HG03575 (cell line): ENCODE results near the gene ZNF799.
"Not testable (repeated sequence)": the region's sequence is repeated elsewhere in the genome, so short reads cannot be mapped to it uniquely, and the experiment has no call there.

Experiments used
- ATAC-seq: cut with Tn5 transposase; IDR thresholded peaks from one replicate; pipeline ENCODE4 v1.9.1; 2021; ENCODE audit not compliant: unreplicated experiment, insufficient number of reproducible peaks, low FRiP score; ENCODE audit errors: extremely low read depth

ZNF799 gene

DNA sequence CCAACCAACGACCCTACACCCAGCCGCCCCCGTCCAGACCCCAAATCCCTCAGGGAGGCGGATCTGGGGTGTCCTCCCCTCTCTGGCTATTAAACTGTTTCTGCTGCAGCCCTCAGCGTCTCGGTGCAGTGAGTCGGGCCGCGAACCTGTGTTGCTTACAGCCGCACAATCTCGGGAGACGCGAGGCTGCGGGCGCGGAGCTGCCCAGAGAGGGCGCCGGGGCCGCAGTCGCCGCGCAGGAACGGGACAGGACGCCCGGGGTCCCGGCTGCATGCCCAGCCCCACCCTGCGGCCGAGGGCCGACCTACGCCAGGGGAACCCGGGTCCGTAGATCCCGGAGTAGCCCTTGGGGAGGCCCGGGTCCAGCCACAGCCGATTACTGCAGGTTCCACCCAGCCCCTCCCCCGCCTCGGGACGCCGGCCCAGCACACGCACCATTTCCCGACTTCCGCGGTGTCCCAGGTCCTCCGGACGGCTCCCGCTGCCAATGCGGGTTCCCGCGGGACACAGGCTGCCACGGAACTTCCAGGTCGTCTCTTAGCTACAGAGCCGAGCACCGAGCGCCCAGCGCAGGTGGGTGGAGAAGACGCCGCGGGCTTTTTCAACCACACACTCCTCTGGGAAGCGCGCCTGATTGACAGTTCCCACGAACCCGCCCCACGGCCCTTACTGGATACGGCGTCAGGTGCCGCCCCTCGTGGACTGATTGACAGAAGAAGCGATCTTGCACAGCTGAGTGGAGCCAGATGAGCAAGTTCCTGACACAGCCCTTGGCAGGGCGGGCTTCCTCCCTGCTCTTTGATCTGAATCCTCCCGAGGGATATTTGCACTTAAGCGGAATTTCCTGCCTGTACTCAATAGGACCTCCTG lies at the start of gene ZNF799:
TSS of gene ZNF799 (minus strand) at position 639 of the 870 bp plus-strand sequence. CDS start at position 438, 201 bp downstream.
- no peak for ATAC-seq

DNA sequence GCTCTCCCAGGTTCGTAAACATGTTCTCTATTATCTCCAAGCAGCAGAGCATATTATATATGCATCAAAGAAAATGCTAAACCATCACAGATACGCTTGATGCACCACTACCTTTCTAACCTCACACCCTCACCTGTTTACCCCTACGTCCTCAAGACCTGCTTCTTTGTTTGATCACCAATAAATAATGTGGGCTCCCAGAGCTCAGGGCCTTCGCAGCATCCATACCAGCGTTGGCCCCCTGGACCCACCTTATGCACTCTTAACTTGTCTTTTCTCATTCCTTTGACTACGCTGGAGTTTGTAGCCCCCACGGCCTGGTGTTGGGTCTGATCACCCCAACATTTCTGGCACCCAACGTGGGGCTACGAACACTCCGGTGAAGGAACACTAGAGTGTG lies 49.8 kb upstream of the ZNF799 start:
- no peak for ATAC-seq

GRCh38 chr19:12448808-12449207 lies 47.7 kb upstream of the ZNF799 start:
- no peak for ATAC-seq

GRCh38 chr19:12440541-12441316 lies 39.7 kb upstream of the ZNF799 start, which contains the start of gene ZNF443:
ZNF443 (minus strand) TSS chr19:12441021; CDS start chr19:12440914, 107 bp downstream.
- peak; percentile 87 for ATAC-seq

DNA sequence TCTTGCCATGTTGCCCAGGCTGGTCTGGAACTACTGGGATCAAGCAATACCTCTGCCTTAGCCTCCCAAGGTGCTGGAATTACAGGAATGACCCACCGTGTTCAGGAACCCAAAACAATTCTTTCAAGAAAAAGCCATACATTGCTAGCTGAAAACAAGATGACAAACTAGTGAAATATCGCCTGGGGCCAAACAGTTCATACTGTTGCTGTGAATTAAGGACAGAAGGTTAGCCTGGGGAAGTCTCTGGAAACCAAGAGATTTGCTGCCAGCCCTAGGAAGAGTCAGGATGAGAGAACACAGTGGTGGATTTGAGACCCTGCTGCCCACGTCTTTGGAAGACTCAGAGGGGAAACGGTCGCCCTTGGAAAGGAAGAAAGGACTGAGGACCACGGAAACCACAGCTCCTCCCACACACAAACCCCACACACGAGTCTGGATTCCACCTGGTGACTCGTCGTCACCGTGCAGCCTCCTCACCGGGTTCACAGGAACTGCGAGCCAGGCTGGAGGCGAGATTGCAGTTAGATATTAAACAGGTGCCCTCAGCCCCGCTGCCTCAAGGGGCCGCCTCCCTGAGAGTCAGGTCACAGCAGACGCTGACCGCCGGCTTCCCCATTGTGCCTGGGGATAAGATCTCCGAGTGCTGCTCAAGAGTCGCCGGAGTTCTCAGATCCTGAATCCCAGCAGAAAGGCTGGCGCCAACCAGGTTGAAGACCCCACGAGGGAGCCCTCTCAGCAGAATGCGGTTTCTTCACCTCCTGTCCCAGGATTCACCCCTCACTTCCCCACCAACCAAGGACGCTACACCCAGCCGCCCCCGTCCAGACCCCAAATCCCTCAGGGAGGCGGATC lies 38.8 kb upstream of the ZNF799 start:
- not testable (repeated sequence) for ATAC-seq

DNA sequence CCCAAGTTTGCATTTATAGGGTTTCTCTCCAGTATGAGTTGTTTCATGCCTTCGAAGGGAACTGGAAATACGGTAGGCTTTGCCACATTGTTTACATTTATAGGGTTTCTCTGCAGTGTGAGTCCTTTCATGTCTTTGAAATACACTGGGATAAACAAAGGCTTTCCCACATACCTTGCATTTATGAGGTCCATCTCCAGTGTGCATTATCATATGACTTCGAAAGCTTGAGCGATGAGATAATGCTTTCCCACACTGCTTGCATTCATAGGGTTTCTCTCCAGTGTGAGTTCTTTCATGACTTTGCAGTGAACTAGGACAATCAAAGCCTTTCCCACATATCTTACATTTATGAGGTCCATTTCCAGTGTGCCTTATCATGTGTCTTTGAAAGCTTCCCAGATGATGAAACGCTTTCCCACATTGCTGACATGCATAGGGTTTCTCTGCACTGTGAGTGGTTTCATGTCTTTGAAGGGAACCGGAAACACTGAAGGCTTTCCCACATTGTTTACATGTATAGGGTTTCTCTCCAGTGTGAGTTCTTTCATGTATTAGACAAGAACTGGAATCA lies 29.7 kb upstream of the ZNF799 start:
- not testable (repeated sequence) for ATAC-seq

DNA sequence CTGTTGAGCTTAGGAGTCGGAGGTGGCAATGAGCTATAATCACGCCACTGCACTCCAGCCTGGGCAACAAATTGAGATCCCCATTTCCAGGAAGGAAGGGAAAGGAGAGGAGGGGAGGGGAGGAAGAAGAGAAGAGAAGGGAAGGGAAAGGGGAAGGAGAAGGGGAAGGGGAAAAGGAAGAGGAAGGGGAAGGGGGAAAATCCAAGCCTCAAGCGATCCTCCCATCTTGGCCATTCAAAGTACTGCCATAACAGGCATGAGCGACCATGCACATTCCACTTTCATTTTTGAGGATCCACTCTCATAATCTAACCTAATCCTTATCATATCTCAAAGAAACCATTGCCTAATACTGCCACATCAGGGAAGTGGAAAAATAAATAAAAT lies 24.8 kb upstream of the ZNF799 start:
- ATAC-seq, result no peak

GRCh38 chr19:12425236-12425887 lies 24.3 kb upstream of the ZNF799 start:
- ATAC-seq, result no peak

DNA sequence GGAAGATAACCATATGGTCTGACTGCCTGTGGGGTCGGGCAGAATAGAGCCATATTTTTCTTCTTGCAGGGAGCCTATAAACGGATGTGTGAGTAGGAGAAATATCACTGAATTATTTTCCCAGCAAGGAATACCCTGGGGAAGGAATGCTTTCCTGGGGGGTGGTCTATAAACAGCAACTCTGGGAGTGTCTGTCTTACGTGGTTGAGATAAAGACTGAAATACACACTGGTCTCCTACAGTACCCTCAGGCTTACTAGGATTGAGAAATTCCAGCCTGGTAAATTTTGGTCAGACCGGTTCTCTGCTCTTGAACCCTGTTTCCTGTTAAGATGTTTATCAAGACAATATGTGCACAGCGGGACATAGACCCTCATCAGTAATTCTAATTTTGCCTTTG lies 16.2 kb upstream of the ZNF799 start:
- not testable (repeated sequence) for ATAC-seq

GRCh38 chr19:12411893-12412292 lies 10.8 kb upstream of the ZNF799 start:
- ATAC-seq, result no peak

DNA sequence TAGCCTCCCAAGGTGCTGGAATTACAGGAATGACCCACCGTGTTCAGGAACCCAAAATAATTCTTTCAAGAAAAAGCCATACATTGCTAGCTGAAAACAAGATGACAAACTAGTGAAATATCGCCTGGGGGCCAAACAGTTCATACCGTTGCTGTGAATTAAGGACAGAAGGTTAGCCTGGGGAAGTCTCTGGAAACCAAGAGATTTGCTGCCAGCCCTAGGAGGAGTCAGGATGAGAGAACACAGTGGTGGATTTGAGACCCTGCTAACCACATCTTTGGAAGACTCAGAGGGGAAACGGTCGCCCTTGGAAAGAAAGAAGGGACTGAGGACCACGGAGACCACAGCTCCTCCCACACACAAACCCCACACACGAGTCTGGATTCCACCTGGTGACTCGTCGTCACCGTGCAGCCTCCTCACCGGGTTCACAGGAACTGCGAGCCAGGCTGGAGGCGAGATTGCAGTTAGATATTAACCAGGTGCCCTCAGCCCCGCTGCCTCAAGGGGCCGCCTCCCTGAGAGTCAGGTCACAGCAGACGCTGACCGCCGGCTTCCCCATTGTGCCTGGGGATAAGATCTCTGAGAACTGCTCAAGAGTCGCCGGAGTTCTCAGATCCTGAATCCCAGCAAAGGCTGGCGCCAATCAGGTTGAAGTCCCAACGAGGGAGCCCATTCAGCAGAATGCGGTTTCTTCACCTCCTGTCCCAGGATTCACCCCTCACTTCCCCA lies 1.0 kb downstream of the ZNF799 start:
- ATAC-seq, result not testable (repeated sequence)

DNA sequence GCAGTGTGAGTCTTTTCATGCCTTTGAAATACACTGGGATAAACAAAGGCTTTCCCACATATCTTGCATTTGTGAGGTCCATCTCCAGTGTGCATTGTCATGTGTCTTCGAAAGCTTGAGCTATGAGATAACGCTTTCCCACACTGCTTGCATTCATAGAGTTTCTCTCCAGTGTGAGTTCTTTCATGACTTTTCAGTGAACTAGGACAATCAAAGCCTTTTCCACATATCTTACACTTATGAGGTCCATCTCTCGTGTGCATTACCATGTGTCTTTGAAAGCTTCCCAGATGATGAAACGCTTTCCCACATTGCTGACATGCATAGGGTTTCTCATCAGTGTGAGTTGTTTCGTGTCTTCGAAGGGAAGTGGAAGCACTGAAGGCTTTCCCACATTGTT lies 9.9 kb downstream of the ZNF799 start:
- not testable (repeated sequence) for ATAC-seq

GRCh38 chr19:12386365-12386764 lies 14.7 kb downstream of the ZNF799 start:
- ATAC-seq, result not testable (repeated sequence)

GRCh38 chr19:12380444-12380737 lies 20.7 kb downstream of the ZNF799 start:
- ATAC-seq, result no peak

GRCh38 chr19:12379732-12380443 lies 21.2 kb downstream of the ZNF799 start:
- ATAC-seq, result no peak

- ATAC-seq, result no peak
These were observed 27.0 kb downstream of the ZNF799 start for GRCh38 chr19:12374026-12374425.
